ENCODE measurements around the gene PDRG1.

PDRG1 gene

GRCh38 chr20:31914170-31914569, 37.7 kb downstream of the PDRG1 start:
- no peak for DNase-seq (ENCODE audit: low spot score)
- POLR2A ChIA-PET (ENCODE audit: low non-redundant PET) = no interaction called here
- CTCF ChIA-PET = interaction anchor here (0.9 kb wide), 1 partner anchor 38 kb away, joined by 4 read pairs; the partner anchor contains the start of gene PDRG1
- H3K27ac ChIP-seq = no peak overlapping the region
- TF ChIP-seq CTCF (conservative IDR thresholded peaks at IDR 0.05; ENCODE audit: low read depth) = no peak

DNA sequence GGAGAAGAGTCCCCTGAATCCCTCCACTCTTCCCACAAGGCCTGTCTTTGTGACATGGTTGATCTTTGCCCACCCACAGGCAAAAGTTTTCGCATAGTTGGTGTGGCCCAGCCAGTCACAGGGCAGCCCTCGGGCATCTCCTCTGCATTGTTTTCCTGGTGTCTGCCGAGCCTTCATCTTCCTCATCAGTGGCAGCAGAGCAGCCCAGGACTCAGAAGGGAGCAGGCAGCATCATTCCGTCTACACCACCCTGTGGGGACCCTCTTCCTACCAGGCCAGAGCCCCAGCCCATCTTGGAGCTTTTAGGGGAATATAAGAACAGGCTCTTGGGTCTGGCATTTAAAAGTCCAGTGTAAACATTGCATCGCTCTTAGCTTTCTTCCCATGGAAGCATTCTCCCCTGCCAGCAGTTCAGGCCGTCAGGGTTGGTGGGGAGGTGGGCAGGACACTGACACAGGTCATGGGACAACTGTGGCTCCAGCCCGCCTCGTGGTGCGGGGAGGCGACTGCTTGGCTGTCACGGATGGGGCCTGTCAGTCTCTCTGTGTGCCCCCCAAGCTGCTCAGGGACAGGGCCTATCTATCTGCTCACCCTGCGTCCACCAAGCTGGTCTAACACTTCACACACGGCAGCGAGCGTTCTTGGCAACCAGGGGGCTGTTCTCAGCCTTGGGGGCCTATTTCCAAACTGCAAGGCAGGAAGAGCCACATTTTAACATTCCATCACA, 38.3 kb downstream of the PDRG1 start:
- no peak overlapping the region for H3K27ac ChIP-seq
- TF ChIP-seq CTCF (conservative IDR thresholded peaks at IDR 0.05; ENCODE audit: low read depth) = no peak
- no peak for DNase-seq (ENCODE audit: low spot score)
- ChIA-PET CTCF (interaction anchor here (0.9 to 1.8 kb wide), 2 partner anchors 14 to 38 kb away, joined by 4 read pairs; partner anchors contain the start of gene PDRG1), POLR2A (ENCODE audit: low non-redundant PET) (no interaction called here)

DNA sequence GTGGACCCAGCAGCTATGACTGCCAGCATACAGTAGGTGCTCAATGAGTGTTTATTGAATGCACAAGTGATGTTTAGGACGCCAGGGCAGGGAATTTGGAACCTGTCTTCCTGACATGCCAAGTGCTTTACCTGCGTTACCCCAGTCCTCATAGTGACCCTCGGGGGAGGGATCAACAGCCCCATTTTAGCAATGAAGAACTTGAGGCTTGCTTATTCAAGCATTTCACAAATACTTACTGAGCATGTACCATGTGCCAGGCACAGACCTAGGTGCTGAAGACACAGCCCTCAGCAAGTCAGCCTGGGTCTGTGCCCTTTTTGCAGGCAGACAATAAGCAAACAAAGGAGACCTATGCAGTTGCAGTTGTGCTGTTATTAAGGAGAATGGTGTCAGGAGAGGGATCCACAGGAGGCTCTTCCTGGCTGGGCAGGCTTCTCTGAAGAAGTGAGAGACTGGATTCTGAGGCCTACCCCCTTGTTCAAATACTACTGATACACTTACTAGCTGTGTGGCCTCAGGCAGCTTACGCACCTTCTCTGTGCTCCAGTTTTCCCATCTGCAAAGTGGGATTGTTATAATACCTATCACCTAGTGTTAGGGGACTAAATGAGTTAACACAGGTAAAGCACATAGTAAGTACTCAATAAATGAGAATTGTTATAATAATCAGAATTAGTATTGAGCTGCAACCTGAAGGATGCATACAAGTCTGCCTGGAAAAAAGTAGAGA, 41.6 kb downstream of the PDRG1 start:
- TF ChIP-seq CTCF (conservative IDR thresholded peaks at IDR 0.05; ENCODE audit: low read depth) = no peak
- no peak for DNase-seq (ENCODE audit: low spot score)
- no peak overlapping the region for H3K27ac ChIP-seq
- CTCF ChIA-PET = interaction anchor here (0.6 to 1.3 kb wide), 4 partner anchors 38 to 305 kb away, joined by 3 to 4 read pairs (median 4); no protein-coding TSS in a partner anchor
- POLR2A ChIA-PET (ENCODE audit: low non-redundant PET) = no interaction called here

GRCh38 chr20:31909253-31910070, 42.4 kb downstream of the PDRG1 start:
- TF ChIP-seq CTCF (conservative IDR thresholded peaks at IDR 0.05; ENCODE audit: low read depth) = no peak

DNA sequence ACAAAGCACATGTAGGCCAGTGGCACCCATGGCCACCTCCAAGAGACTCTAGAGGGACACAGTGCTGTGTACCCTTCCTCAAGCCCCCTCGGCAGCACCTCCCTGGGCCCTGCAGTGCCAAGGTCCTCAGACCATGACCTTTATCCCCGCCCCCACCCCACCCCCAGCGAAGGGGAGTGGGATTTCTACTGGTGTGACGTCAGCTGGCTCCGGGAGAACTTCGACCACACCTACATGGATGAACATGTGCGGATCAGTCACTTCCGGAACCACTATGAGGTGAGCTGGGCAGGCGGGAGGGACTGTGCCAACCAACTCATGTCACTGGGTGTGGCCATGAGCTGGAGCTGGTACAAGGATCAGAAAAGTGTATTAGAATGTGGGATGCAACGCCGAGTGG, 43.4 kb downstream of the PDRG1 start:
- POLR2A ChIA-PET (ENCODE audit: low non-redundant PET) = no interaction called here
- H3K27ac ChIP-seq = no peak overlapping the region
- CTCF ChIA-PET = interaction anchor here (1.3 kb wide), 1 partner anchor 56 kb away, joined by 3 read pairs; no protein-coding TSS in a partner anchor
- TF ChIP-seq CTCF (conservative IDR thresholded peaks at IDR 0.05; ENCODE audit: low read depth) = no peak
- DNase-seq (ENCODE audit: low spot score) = no peak

More at GRCh38 chr20:31909253-31910070, 42.4 kb downstream of the PDRG1 start:
- POLR2A ChIA-PET (ENCODE audit: low non-redundant PET) = no interaction called here
- DNase-seq (ENCODE audit: low spot score) = no peak
- CTCF ChIA-PET = interaction anchor here (0.6 to 1.3 kb wide), 3 partner anchors 38 to 57 kb away, joined by 3 to 4 read pairs (median 3); no protein-coding TSS in a partner anchor
- no peak overlapping the region for H3K27ac ChIP-seq

DNA sequence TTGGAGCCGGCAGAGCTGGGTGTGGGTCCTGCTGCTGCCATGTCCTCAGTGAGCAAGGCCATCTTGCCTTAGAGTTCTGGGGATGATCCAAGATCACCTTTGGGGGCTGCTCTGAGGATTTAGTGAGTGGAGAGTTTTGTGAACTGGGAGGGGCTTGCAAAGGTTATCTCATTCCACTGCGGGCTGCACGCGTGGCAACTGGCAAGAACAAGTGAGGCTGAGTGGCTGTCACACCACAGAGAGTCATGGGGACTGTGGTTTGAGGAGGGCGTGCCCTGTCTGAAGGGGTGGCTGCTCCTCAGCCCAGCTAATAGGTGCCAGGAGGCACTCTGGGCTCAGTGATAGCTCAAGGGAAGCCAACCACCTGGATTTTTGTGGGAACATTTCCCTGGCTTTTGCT, 43.8 kb downstream of the PDRG1 start:
- ChIA-PET CTCF (no interaction called here), POLR2A (ENCODE audit: low non-redundant PET) (no interaction called here)
- no peak for TF ChIP-seq CTCF (conservative IDR thresholded peaks at IDR 0.05; ENCODE audit: low read depth)

More for the DNA sequence above, 43.8 kb downstream of the PDRG1 start:
- DNase-seq (ENCODE audit: low spot score) = no peak
- H3K27ac ChIP-seq = no peak overlapping the region
